ENCODE results near the gene AFF2.

Gene AFF2

DNA sequence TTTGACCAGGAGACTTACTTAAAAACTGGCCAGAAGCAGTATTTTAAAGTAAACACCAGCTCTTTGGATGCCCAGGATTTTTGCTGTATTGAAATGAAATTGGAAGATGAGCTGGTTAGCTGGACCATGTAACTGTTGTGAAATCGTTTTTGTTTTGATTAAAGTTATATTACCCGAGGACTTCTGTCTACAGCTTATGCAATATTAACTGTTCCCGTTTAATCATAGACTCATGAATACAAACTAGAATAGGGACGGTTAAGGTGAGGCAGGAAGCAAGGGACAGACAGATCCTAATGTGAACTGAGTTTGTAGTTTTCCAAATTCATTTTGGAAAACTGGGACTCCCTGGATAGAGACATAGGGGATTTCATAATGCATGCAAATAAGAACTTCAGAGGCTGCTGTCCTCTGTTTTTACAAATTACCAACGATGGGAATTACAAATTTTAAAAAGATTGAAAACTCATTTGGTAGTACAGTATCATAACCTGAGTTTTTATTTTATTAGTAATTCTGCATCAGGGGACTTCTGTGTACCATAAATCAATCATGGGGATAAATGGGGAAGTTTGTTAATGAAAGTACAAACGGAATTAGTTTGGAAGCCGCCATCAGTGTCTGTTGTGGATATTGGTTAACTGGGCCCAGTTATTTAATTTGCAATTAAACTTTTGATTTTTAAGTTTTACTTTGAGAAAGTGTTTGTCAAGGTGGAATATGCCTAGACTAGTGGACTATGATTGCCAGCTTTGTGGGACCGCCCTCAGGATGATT lies 304.4 kb downstream of the AFF2 start:
- no peaks in the 10 kb centered on the region for H3K36me3 Mint-ChIP-seq (ENCODE audit: low read depth)

DNA sequence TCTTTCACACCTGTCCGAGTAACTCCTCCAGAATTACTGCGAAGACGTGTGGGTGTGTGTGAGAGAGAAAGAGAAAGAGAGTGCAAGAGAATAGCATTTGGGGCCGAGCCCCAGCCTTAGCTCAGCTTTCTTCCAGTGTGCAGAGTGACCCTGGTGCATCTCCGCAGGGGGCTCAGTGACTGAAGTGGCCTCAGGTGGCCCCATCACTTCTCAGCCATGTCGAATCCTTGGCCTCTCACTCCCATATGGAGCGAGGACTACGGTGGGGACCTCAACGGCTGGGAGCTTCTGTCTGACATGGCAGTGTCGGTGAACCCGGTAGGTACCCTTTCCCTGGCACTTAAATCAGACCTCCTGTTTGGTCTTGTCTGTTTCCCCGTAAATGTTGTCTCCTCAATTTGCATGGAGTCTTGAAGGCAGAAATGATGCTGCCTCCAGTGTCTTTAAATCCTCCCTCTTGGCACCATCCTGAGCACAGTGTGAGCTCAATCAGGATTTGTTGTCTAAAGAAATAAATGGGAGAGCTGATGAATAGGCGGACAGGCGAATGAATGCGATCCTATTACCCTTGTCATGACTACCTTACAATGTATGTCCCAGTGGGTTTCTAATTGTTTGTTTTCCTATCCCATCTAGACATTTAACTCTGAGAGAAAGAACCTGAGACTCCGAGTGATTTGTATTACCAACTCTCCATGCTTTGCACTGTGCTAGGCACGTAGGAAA lies 305.9 kb downstream of the AFF2 start:
- H3K4me3 Mint-ChIP-seq: no peak overlapping the region
- no peaks in the 10 kb centered on the region for H3K4me1 Mint-ChIP-seq (ENCODE audit: low read depth)
- intact Hi-C loops (cut with micrococcal nuclease): no loop called here
- H3K9me3 Mint-ChIP-seq: no peaks in the 10 kb centered on the region
- H3K27ac Mint-ChIP-seq: no peak overlapping the region
- H3K27me3 Mint-ChIP-seq: no peaks in the 10 kb centered on the region
- no peaks in the 10 kb centered on the region for H3K36me3 Mint-ChIP-seq (ENCODE audit: low read depth)

More for the DNA sequence above, 304.4 kb downstream of the AFF2 start:
- H3K27me3 Mint-ChIP-seq: no peaks in the 10 kb centered on the region
- H3K27ac Mint-ChIP-seq: no peak overlapping the region
- H3K4me1 Mint-ChIP-seq (ENCODE audit: low read depth): no peaks in the 10 kb centered on the region
- no peaks in the 10 kb centered on the region for H3K9me3 Mint-ChIP-seq
- intact Hi-C loops (cut with micrococcal nuclease): no loop called here
- H3K4me3 Mint-ChIP-seq: no peak overlapping the region

DNA sequence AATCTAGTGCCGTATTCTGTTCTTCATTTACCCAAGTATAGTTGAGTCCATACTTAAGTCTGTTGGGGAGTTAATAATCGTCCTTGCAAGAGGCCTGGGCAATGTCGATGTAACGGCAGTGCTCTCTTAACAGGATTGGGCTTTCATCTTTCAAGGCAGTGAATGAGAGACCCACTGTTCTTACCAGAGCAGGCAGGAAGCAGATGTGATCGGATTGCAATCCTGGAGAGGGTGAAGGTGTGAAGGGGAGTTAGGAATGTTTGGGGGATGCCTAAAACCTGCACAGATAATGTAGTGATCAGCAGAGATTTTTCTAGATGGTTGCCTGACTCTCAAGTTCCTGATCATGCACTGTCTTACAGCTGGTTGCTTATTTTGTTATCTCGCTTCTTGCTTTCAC lies 308.4 kb downstream of the AFF2 start:
- no peaks in the 10 kb centered on the region for H3K36me3 Mint-ChIP-seq (ENCODE audit: low read depth)
- H3K4me3 Mint-ChIP-seq: no peak overlapping the region
- no peaks in the 10 kb centered on the region for H3K4me1 Mint-ChIP-seq (ENCODE audit: low read depth)
- no peaks in the 10 kb centered on the region for H3K9me3 Mint-ChIP-seq
- intact Hi-C loops (cut with micrococcal nuclease): no loop called here
- H3K27ac Mint-ChIP-seq: no peak overlapping the region
- no peaks in the 10 kb centered on the region for H3K27me3 Mint-ChIP-seq

DNA sequence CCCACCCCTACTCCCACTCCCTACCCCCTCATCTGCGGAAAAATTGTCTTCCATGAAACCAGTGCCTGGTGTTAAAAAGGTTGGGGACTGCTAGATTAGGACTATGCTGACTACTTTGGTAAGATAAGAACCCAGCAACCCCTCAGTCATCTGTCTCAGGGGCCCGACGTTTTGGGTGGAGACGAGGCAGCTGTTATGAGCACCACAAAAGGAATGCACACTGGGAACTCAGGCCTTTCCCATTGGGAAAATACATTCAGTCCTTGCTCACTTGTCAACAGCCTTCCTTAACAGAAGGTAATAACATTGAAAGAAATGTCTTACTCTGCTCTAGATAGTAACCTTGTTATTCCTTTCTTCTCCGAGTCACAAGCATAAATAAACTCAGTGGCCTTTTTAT lies 310.8 kb downstream of the AFF2 start:
- no peaks in the 10 kb centered on the region for H3K36me3 Mint-ChIP-seq (ENCODE audit: low read depth)
- H3K4me1 Mint-ChIP-seq (ENCODE audit: low read depth): peaks cover 10% of the 10 kb centered on the region
- no peaks in the 10 kb centered on the region for H3K27me3 Mint-ChIP-seq
- intact Hi-C loops (cut with micrococcal nuclease): no loop called here
- no peak overlapping the region for H3K27ac Mint-ChIP-seq
- H3K9me3 Mint-ChIP-seq: no peaks in the 10 kb centered on the region
- H3K4me3 Mint-ChIP-seq: no peak overlapping the region

DNA sequence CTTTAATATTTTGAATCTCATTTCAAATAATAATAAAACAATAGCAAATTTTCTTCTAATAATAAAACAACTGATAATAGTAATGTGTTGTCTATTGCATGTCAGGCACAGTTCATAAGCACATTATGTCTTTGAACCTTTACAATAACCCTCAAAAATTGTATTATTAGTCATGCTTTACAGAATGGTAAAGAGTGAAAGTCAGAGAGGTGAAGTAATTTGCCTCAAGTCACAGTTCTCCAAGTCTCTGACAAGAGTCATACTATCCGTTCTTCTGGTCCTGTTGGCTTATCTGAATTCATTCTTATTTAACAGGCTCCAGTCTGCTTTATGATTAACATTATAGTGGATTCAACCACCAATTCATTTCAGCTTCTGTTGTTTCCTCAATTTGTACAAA lies 313.0 kb downstream of the AFF2 start:
- H3K27ac Mint-ChIP-seq: no peak overlapping the region
- H3K4me3 Mint-ChIP-seq: no peak overlapping the region
- H3K36me3 Mint-ChIP-seq (ENCODE audit: low read depth): no peaks in the 10 kb centered on the region
- peaks cover 13% of the 10 kb centered on the region for H3K4me1 Mint-ChIP-seq (ENCODE audit: low read depth)
- intact Hi-C loops (cut with micrococcal nuclease): no loop called here
- no peaks in the 10 kb centered on the region for H3K27me3 Mint-ChIP-seq
- no peaks in the 10 kb centered on the region for H3K9me3 Mint-ChIP-seq

DNA sequence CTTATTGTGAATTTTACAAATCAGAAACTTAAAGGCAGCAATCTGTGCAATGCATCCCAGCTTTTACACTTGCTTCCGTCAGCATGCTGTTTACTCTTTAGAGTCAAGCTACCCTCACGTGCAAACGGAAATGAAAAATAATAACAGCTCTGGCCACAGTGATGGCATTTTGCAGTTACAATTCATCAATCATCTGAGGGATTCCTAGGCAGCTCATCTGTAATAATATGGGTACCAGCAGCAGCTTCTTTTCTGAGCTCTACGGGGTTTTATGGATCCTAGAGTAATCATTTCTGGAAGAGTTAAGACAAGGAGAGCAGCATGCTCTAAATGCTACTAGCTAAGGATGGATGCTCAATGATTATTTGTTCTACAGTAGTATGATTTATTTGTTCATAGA lies 313.6 kb downstream of the AFF2 start:
- no peaks in the 10 kb centered on the region for H3K27me3 Mint-ChIP-seq
- no peaks in the 10 kb centered on the region for H3K36me3 Mint-ChIP-seq (ENCODE audit: low read depth)
- no peak overlapping the region for H3K27ac Mint-ChIP-seq
- intact Hi-C loops (cut with micrococcal nuclease): no loop called here
- no peaks in the 10 kb centered on the region for H3K9me3 Mint-ChIP-seq
- no peak overlapping the region for H3K4me3 Mint-ChIP-seq
- peaks cover 13% of the 10 kb centered on the region for H3K4me1 Mint-ChIP-seq (ENCODE audit: low read depth)

DNA sequence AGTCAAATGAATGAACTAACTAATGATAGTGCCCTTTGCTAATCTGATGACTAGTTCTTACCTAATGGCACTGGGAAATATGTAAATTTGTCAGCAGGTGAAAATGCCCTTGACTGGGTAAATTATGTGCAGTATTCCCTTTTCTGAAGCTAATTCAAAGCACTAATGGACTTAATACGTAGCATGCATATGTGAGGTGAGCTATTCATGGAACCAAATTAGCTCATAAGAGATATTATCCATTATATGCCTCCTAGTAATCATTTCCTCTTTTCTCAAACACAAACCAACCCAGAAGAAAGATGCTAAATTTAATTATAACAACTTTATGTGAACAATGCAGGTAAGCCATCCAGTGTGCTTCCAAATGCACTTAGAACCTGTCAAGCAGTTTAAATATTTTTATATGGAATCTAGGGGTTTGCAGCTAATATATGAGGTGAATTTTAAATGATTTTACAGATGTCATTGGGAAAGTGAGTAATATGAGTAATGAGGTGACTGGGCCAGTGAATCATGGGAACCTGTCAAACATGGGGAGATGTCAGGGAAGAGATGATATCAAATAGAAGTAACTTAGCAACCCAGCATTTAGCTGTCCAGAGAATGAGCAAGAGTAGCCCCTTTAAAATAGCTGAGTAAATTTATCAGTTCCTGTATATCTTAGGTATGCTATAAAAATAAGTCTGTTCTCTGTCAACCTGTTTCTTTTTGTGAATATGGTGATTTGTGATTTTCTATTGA lies 315.0 kb downstream of the AFF2 start:
- H3K27ac Mint-ChIP-seq: no peak overlapping the region
- no peaks in the 10 kb centered on the region for H3K36me3 Mint-ChIP-seq (ENCODE audit: low read depth)
- intact Hi-C loops (cut with micrococcal nuclease): no loop called here
- H3K4me3 Mint-ChIP-seq: no peak overlapping the region
- peaks cover 13% of the 10 kb centered on the region for H3K4me1 Mint-ChIP-seq (ENCODE audit: low read depth)
- no peaks in the 10 kb centered on the region for H3K9me3 Mint-ChIP-seq
- no peaks in the 10 kb centered on the region for H3K27me3 Mint-ChIP-seq

DNA sequence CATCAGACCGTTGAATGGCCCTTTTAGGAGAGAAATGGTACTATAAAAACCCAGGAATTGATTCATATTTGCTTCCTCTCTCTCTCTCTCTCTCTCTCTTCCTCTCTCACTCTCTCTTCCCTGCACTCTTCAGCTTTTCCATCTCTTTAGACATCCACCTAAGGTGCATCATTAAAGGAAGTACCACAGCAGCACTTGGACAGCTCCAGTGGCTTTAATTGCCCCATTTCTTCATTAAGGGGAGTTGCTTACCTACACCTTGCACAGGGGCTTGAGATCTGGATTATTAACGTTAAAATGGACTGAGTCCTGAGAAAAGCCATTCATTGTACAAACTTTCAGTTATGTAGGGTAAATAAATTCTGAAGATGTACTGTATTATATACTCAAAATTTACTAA lies 323.6 kb downstream of the AFF2 start:
- Mint-ChIP-seq H3K4me3 (no peak overlapping the region), H3K27ac (no peak overlapping the region), H3K27me3 (no peaks in the 10 kb centered on the region), H3K4me1 (ENCODE audit: low read depth) (no peaks in the 10 kb centered on the region), H3K36me3 (ENCODE audit: low read depth) (no peaks in the 10 kb centered on the region), H3K9me3 (no peaks in the 10 kb centered on the region)
- intact Hi-C loops (cut with micrococcal nuclease): no loop called here

DNA sequence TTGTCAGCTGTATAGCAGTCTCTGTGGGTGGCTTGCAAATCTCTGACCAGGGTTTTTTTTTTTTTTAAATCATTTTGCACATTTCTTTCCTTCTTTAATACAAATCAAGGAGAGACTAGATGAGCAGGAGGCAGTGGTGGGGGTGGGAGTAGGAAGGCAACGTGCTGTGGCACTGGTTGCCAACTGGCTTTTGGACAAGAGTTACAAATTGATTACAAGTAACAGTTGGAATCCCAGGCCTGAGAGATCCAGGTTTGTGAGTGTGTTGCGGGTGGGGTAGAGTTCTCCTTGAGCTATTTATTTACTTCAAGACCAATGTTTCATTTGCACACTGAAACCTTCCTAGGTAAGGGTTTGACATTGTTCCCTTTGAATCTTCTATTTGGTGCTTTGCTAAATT lies 325.3 kb downstream of the AFF2 start:
- no peaks in the 10 kb centered on the region for H3K9me3 Mint-ChIP-seq
- intact Hi-C loops (cut with micrococcal nuclease): no loop called here
- H3K4me1 Mint-ChIP-seq (ENCODE audit: low read depth): no peaks in the 10 kb centered on the region
- no peaks in the 10 kb centered on the region for H3K27me3 Mint-ChIP-seq
- H3K4me3 Mint-ChIP-seq: no peak overlapping the region
- no peaks in the 10 kb centered on the region for H3K36me3 Mint-ChIP-seq (ENCODE audit: low read depth)
- no peak overlapping the region for H3K27ac Mint-ChIP-seq

DNA sequence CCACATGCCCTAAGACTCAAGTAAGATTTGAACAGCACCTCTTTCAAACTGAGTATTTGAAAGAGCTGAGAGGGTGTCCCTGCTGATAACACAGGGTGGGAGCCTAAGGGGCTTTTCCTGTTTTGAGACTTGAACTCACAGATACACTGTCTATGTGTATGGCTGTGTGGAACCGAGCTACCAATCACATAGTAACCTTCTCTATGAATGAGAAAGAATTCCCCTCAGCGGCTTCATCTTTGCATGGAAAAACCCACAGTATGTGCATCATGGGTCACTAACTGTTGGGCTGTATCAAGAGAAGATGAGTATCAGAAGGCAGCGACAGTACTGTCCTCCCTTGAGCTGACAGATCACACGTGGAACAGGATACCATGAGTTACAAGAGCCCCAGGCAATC lies 336.3 kb downstream of the AFF2 start:
- Mint-ChIP-seq H3K27me3 (no peaks in the 10 kb centered on the region), H3K36me3 (ENCODE audit: low read depth) (no peaks in the 10 kb centered on the region), H3K27ac (no peak overlapping the region), H3K4me3 (no peak overlapping the region), H3K4me1 (ENCODE audit: low read depth) (no peaks in the 10 kb centered on the region), H3K9me3 (no peaks in the 10 kb centered on the region)
- intact Hi-C loops (cut with micrococcal nuclease): no loop called here

DNA sequence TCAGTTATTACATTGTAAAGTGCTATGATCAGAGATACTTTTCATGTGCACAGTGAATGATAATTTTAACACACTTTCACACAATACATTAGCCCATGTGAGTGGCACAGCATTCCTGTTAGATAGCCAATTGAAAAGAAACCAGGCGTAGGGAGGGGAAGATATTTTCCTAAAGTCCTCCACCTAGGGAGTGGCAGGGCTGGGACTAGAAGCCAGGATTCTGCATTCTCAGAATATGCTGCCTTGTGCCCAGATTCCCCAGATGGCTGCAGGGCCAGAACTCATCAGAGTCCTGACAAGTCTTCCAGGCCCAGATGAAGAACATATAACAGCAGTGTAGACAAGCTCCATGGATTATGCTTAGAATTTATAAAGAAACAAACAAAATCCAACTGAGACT lies 350.2 kb downstream of the AFF2 start:
- intact Hi-C loops (cut with micrococcal nuclease): no loop called here
- Mint-ChIP-seq H3K36me3 (ENCODE audit: low read depth) (no peaks in the 10 kb centered on the region), H3K4me3 (no peak overlapping the region), H3K9me3 (no peaks in the 10 kb centered on the region), H3K27ac (no peak overlapping the region), H3K27me3 (no peaks in the 10 kb centered on the region), H3K4me1 (ENCODE audit: low read depth) (no peaks in the 10 kb centered on the region)

DNA sequence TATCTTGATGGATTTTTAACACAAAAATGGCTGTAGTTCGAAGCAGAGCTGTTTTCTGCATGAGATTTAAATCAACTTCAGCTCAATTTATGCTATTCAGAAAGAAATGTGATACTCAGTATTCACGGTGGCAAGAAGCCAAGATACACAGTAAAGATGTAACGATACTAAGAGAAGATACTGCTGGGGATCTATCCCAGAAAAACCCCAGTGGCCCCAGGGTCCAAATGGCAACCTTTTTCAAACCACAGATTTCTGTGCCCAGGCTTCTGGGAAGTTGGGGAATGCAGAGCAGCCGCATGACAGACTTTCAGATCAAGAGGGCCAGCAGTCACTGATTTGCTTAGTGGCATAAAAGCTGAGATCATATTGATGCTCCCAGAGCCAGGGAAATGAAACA lies 353.9 kb downstream of the AFF2 start:
- Mint-ChIP-seq H3K36me3 (ENCODE audit: low read depth) (no peaks in the 10 kb centered on the region), H3K9me3 (no peaks in the 10 kb centered on the region), H3K27me3 (no peaks in the 10 kb centered on the region), H3K4me3 (no peak overlapping the region), H3K4me1 (ENCODE audit: low read depth) (no peaks in the 10 kb centered on the region), H3K27ac (no peak overlapping the region)
- intact Hi-C loops (cut with micrococcal nuclease): no loop called here

DNA sequence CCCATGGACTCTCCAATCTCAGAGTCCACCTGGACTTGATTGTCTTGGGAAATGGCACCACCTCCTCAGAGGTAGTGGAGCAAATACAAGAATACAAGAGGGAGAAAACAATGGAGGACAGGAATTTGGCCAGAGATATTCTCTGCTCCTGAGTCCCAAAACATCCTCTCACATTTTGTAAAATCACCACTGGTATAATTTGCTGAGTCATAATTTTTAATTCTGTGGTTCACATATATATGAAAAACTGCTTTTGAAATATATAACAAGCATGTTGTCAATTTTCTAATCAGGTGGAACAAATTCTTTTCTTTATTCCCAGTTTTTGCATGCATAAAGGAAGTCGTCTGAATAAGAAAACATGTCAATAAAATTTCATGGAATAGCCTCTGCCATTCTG lies 356.1 kb downstream of the AFF2 start:
- Mint-ChIP-seq H3K36me3 (ENCODE audit: low read depth) (no peaks in the 10 kb centered on the region), H3K27me3 (no peaks in the 10 kb centered on the region), H3K4me1 (ENCODE audit: low read depth) (no peaks in the 10 kb centered on the region), H3K4me3 (no peak overlapping the region), H3K9me3 (no peaks in the 10 kb centered on the region), H3K27ac (no peak overlapping the region)
- intact Hi-C loops (cut with micrococcal nuclease): no loop called here
